GM23248 (cell line): ENCODE results near the gene ALG14.

ENCODE experiments used
- EZH2 ChIP-seq: fragments of 200-600 bp; sonication (generic); IDR thresholded peaks from 2 replicates; pipeline ENCODE4 v1.6.1; 2018; ENCODE audit warnings: antibody characterized with exemption, mild to moderate bottlenecking; ENCODE audit not compliant: insufficient read depth, poor library complexity, severe bottlenecking
- EZH2phosphoT487 ChIP-seq: fragments of 200-600 bp; sonication (generic); IDR thresholded peaks from 2 replicates; pipeline ENCODE4 v1.6.1; 2018; ENCODE audit warnings: antibody characterized with exemption, moderate library complexity, mild to moderate bottlenecking, low read depth; ENCODE audit not compliant: insufficient read depth

GRCh38 chr1:94983171-94983739 is 89.5 kb downstream of the ALG14 start:
- TF ChIP-seq EZH2phosphoT487: no peak
- TF ChIP-seq EZH2: no peak
